SK-N-SH (cell line): ENCODE results near the gene CERKL. TPM values are rescaled to one million over a fixed set of nuclear protein-coding genes. Genes with fewer than 3 reads are reported as not detected.

Experiments used
- CTCF ChIA-PET: fragments of 300-600, 350-600 bp; formaldehyde crosslinking; extraction: SDS; loops from one replicate; lab custom pipeline; 2021; lab: Yijun Ruan, JAX
- POLR2A ChIA-PET: fragments of 350-600 bp; sonication (Branson Sonifier 250); formaldehyde crosslinking; extraction: SDS; loops from one replicate; lab custom pipeline; 2020; ENCODE audit warnings: antibody characterized with exemption, inconsistent platforms; lab: Yijun Ruan, JAX
- DNase-seq: peaks from one replicate; pipeline ENCODE4 v3.0.0; 2012
- H2AFZ ChIP-seq: fragments of 200-600 bp; sonication (generic); 2 replicates; pipeline ENCODE4 v1.8.1; 2016; ENCODE audit warnings: antibody characterized with exemption, mild to moderate bottlenecking, low read depth
- H3F3A ChIP-seq: fragments of 200-600 bp; sonication (generic); replicated peaks from 2 replicates; pipeline ENCODE3; 2016; ENCODE audit warnings: antibody characterized with exemption, mild to moderate bottlenecking; ENCODE audit not compliant: insufficient read depth
- H3K27ac ChIP-seq, 2 experiments: fragments of 200-500 bp in 1 of 2; fragments of 200-600 bp in 1 of 2; sonication (Bioruptor generic) in 1 of 2; sonication (generic), shearing (Covaris generic) in 1 of 2; 2 replicates each; pipeline versions ENCODE4 v1.5.1 to v1.6.1; 2014 to 2016; ENCODE audit warnings: low read depth in 2 of 2, inconsistent platforms in 1 of 2, low read length in 1 of 2, mild to moderate bottlenecking in 1 of 2, mixed read lengths in 1 of 2
- H3K27me3 ChIP-seq: fragments of 200-600 bp; sonication (generic), shearing (Covaris generic); 2 replicates; pipeline ENCODE4 v1.6.1; 2016; ENCODE audit warnings: mixed run types; ENCODE audit not compliant: insufficient read depth
- H3K36me3 ChIP-seq, 2 experiments: fragments of 200-500 bp in 1 of 2; fragments of 200-600 bp in 1 of 2; sonication (Bioruptor generic) in 1 of 2; sonication (generic) in 1 of 2; replicated peaks in 1 of 2; 2 replicates each; pipeline versions ENCODE3 to v1.5.1; 2014 to 2016; ENCODE audit warnings: low read length in 1 of 2, mild to moderate bottlenecking in 1 of 2; ENCODE audit not compliant: insufficient read depth in 2 of 2, control insufficient read depth in 1 of 2
- H3K4me1 ChIP-seq, 2 experiments: fragments of 200-500 bp in 1 of 2; fragments of 200-600 bp in 1 of 2; sonication (Bioruptor generic) in 1 of 2; sonication (generic), shearing (Covaris generic) in 1 of 2; 2 replicates each; pipeline versions ENCODE4 v1.5.1 to v1.6.1; 2014 to 2016; ENCODE audit warnings: low read depth in 1 of 2, low read length in 1 of 2, mixed run types in 1 of 2; ENCODE audit not compliant: insufficient read depth in 2 of 2, control insufficient read depth in 1 of 2
- H3K4me2 ChIP-seq: fragments of 200-600 bp; sonication (generic), shearing (Covaris generic); 2 replicates; pipeline ENCODE4 v1.6.1; 2017; ENCODE audit warnings: mixed run types
- H3K4me3 ChIP-seq, 2 experiments: fragments of 200-500 bp in 1 of 2; fragments of 200-600 bp in 1 of 2; sonication (Bioruptor generic) in 1 of 2; sonication (generic), shearing (Covaris generic) in 1 of 2; 2 replicates each; pipeline versions ENCODE4 v1.5.1 to v1.8.1; 2014 to 2016; ENCODE audit warnings: low read depth in 2 of 2, inconsistent platforms in 1 of 2, low read length in 1 of 2, mild to moderate bottlenecking in 1 of 2, mixed read lengths in 1 of 2, moderate library complexity in 1 of 2
- H3K79me2 ChIP-seq: fragments of 200-600 bp; sonication (generic); 2 replicates; pipeline ENCODE4 v1.8.1; 2017; ENCODE audit warnings: mild to moderate bottlenecking; ENCODE audit not compliant: insufficient read depth
- H3K9ac ChIP-seq: fragments of 200-600 bp; sonication (generic); 2 replicates; pipeline ENCODE4 v1.6.1; 2017; ENCODE audit warnings: mixed run types
- H3K9me2 ChIP-seq: fragments of 200-600 bp; sonication (generic); 2 replicates; pipeline ENCODE4 v1.6.1; 2017; ENCODE audit warnings: mixed run types
- H3K9me3 ChIP-seq: fragments of 200-600 bp; sonication (generic); 2 replicates; pipeline ENCODE4 v1.6.1; 2017; ENCODE audit warnings: mixed run types, mild to moderate bottlenecking, moderate library complexity
- H4K20me1 ChIP-seq: fragments of 200-600 bp; sonication (generic); 2 replicates; pipeline ENCODE4 v1.6.1; 2017; ENCODE audit warnings: mild to moderate bottlenecking, mixed run types; ENCODE audit not compliant: insufficient read depth
- EP300 ChIP-seq, 2 experiments: IDR thresholded peaks; 2 replicates each; pipeline versions ENCODE4 v1.4.0 to v1.6.1; 2012; ENCODE audit warnings: borderline replicate concordance in 1 of 2, low read depth in 1 of 2, low read length in 1 of 2
- FOXJ3 ChIP-seq: sonication (generic); formaldehyde crosslinking; IDR thresholded peaks from 2 replicates; pipeline ENCODE4 v1.5.1; 2020; ENCODE audit warnings: mild to moderate bottlenecking, missing genetic modification reagents
- FOXM1 ChIP-seq: IDR thresholded peaks from 2 replicates; pipeline ENCODE4 v1.4.0; 2012; ENCODE audit warnings: low read depth, mild to moderate bottlenecking
- GABPA ChIP-seq: IDR thresholded peaks from 2 replicates; pipeline ENCODE4 v1.4.0; 2012; ENCODE audit warnings: low read depth, mild to moderate bottlenecking
- MEF2A ChIP-seq: IDR thresholded peaks from 2 replicates; pipeline ENCODE4 v1.4.0; 2012; ENCODE audit warnings: low read depth, borderline replicate concordance
- NFIC ChIP-seq: IDR thresholded peaks from 2 replicates; pipeline ENCODE4 v1.4.0; 2012; ENCODE audit warnings: borderline replicate concordance
- POLR2AphosphoS5 ChIP-seq: IDR thresholded peaks from 2 replicates; pipeline ENCODE4 v1.6.1; 2012; ENCODE audit warnings: low read depth, low read length
- RAD21 ChIP-seq: IDR thresholded peaks from 2 replicates; pipeline ENCODE4 v1.6.1; 2012; ENCODE audit warnings: mild to moderate bottlenecking, low read length
- RXRA ChIP-seq: IDR thresholded peaks from 2 replicates; pipeline ENCODE4 v1.4.0; 2012; ENCODE audit warnings: low read depth, mild to moderate bottlenecking, borderline replicate concordance
- TCF12 ChIP-seq: IDR thresholded peaks from 2 replicates; pipeline ENCODE4 v1.4.0; 2012
- TEAD4 ChIP-seq: IDR thresholded peaks from 2 replicates; pipeline ENCODE4 v1.4.0; 2012; ENCODE audit warnings: mild to moderate bottlenecking, borderline replicate concordance; ENCODE audit not compliant: insufficient read depth
- WGBS: methylation state at CpG from one replicate; pipeline ENCODE4 v1.1.6; 2017; ENCODE audit warnings: low lambda C conversion rate; 5-methylcytosine and 5-hydroxymethylcytosine counted together
- polyA plus RNA-seq, 3 experiments: library from polyadenylated mRNA; depleted of rRNA; stranded (reverse); fragments of >200 nt; gene quantifications; 2 replicates each; pipeline ENCODE4 v1.2.3, GENCODE V29; 2012
- TF ChIP-seq, protein P1 (sequence below): IDR thresholded peaks from 2 replicates; pipeline ENCODE4 v1.4.0; 2012; ENCODE audit warnings: low read depth
- TF ChIP-seq, protein P2 (sequence below): fragments of 150-350 bp; IDR thresholded peaks from 2 replicates; pipeline ENCODE4 v1.6.1; 2017; ENCODE audit warnings: antibody characterized with exemption, low read length, low read depth, borderline replicate concordance
- TF ChIP-seq, protein P3 (sequence below): IDR thresholded peaks from 2 replicates; pipeline ENCODE4; 2012
- TF ChIP-seq, protein P4 (sequence below): fragments of 200-600 bp; sonication (generic); IDR thresholded peaks from 2 replicates; pipeline ENCODE4 v1.6.1; 2017; ENCODE audit warnings: antibody characterized with exemption, mild to moderate bottlenecking, moderate library complexity
- TF ChIP-seq, protein P5 (sequence below): fragments of 150-350 bp; IDR thresholded peaks from 2 replicates; pipeline ENCODE4 v1.6.1; 2016; ENCODE audit warnings: mild to moderate bottlenecking, low read depth, low read length

The CERKL gene
- polyA plus RNA-seq, 1 of the 3 experiments (the other 2 are of a cell fraction), result 0.07 TPM

DNA sequence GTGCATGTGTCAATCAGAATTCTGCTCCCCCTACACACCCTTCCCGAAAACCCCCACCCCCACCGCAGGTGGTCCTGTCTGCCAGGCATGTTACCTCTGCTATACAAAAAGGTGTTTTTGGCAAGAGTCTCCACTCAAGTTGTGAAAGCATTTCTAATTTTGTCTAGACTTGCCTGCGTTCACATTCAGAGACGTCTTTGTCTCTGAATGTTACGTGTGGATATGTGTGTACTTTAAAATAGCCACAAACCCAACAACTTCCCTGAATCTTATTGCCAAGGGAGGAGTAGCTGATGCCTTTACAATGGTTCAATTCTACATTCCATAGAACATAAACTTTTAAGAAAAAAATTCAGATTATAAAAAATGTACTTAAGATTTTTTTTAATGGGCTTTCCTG lies 133.1 kb downstream of the CERKL start:
- H2AFZ ChIP-seq, result no peak overlapping the region
- POLR2A ChIA-PET, result no interaction called here

More for the DNA sequence above, 133.1 kb downstream of the CERKL start:
- TF ChIP-seq, protein P1, sequence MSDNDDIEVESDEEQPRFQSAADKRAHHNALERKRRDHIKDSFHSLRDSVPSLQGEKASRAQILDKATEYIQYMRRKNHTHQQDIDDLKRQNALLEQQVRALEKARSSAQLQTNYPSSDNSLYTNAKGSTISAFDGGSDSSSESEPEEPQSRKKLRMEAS, result no peak
- TF ChIP-seq NFIC (no peak), RAD21 (no peak), FOXJ3 (no peak), POLR2AphosphoS5 (no peak), MEF2A (no peak), FOXM1 (no peak), TCF12 (no peak), GABPA (no peak), EP300 (IDR thresholded peaks at IDR 0.05; ENCODE audit: borderline replicate concordance in 1 of 2, low read depth in 1 of 2, low read length in 1 of 2) (no peak), TEAD4 (no peak), RXRA (no peak)
- TF ChIP-seq, protein P2, sequence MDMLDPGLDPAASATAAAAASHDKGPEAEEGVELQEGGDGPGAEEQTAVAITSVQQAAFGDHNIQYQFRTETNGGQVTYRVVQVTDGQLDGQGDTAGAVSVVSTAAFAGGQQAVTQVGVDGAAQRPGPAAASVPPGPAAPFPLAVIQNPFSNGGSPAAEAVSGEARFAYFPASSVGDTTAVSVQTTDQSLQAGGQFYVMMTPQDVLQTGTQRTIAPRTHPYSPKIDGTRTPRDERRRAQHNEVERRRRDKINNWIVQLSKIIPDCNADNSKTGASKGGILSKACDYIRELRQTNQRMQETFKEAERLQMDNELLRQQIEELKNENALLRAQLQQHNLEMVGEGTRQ, result no peak
- TF ChIP-seq, protein P3, sequence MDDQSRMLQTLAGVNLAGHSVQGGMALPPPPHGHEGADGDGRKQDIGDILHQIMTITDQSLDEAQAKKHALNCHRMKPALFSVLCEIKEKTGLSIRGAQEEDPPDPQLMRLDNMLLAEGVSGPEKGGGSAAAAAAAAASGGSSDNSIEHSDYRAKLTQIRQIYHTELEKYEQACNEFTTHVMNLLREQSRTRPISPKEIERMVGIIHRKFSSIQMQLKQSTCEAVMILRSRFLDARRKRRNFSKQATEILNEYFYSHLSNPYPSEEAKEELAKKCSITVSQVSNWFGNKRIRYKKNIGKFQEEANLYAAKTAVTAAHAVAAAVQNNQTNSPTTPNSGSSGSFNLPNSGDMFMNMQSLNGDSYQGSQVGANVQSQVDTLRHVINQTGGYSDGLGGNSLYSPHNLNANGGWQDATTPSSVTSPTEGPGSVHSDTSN, result no peak
- TF ChIP-seq, protein P4, sequence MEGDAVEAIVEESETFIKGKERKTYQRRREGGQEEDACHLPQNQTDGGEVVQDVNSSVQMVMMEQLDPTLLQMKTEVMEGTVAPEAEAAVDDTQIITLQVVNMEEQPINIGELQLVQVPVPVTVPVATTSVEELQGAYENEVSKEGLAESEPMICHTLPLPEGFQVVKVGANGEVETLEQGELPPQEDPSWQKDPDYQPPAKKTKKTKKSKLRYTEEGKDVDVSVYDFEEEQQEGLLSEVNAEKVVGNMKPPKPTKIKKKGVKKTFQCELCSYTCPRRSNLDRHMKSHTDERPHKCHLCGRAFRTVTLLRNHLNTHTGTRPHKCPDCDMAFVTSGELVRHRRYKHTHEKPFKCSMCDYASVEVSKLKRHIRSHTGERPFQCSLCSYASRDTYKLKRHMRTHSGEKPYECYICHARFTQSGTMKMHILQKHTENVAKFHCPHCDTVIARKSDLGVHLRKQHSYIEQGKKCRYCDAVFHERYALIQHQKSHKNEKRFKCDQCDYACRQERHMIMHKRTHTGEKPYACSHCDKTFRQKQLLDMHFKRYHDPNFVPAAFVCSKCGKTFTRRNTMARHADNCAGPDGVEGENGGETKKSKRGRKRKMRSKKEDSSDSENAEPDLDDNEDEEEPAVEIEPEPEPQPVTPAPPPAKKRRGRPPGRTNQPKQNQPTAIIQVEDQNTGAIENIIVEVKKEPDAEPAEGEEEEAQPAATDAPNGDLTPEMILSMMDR, result no peak
- TF ChIP-seq, protein P5, sequence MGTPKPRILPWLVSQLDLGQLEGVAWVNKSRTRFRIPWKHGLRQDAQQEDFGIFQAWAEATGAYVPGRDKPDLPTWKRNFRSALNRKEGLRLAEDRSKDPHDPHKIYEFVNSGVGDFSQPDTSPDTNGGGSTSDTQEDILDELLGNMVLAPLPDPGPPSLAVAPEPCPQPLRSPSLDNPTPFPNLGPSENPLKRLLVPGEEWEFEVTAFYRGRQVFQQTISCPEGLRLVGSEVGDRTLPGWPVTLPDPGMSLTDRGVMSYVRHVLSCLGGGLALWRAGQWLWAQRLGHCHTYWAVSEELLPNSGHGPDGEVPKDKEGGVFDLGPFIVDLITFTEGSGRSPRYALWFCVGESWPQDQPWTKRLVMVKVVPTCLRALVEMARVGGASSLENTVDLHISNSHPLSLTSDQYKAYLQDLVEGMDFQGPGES, result no peak
- Histone ChIP-seq H3K36me3 (peaks cover 0 to 6% of the 10 kb centered on the region in 2 experiments), H3K4me3 (no peak overlapping the region), H3K4me1 (peaks cover 0 to 6% of the 10 kb centered on the region in 2 experiments; a peak in 2 of 4 replicates), H3K9ac (no peak overlapping the region), H3K9me2 (no peaks in the 10 kb centered on the region), H3K9me3 (no peaks in the 10 kb centered on the region), H4K20me1 (no peaks in the 10 kb centered on the region), H3K27me3 (no peaks in the 10 kb centered on the region), H3F3A (no peaks in the 10 kb centered on the region), H3K27ac (no peak overlapping the region), H3K79me2 (no peaks in the 10 kb centered on the region), H3K4me2 (no peak overlapping the region)
- CTCF ChIA-PET, result interaction anchor here (0.9 kb wide), 1 partner anchor 10 kb away, joined by 3 read pairs; no protein-coding TSS in a partner anchor
- WGBS, result 90% methylated on average over 5 of the region's 5 CpGs
- no peak for DNase-seq
